UCSD-AML1 (cell line): Measurements from ENCODE around the gene RPS29.
A peak's percentile ranks its signal among the peaks of the same experiment; 100 is the strongest.

Source experiments
- DNase-seq: peaks from one replicate; lab custom pipeline; 2025; ENCODE audit not compliant: unreplicated experiment; lab: John Stamatoyannopoulos, UW

RPS29 gene

DNA sequence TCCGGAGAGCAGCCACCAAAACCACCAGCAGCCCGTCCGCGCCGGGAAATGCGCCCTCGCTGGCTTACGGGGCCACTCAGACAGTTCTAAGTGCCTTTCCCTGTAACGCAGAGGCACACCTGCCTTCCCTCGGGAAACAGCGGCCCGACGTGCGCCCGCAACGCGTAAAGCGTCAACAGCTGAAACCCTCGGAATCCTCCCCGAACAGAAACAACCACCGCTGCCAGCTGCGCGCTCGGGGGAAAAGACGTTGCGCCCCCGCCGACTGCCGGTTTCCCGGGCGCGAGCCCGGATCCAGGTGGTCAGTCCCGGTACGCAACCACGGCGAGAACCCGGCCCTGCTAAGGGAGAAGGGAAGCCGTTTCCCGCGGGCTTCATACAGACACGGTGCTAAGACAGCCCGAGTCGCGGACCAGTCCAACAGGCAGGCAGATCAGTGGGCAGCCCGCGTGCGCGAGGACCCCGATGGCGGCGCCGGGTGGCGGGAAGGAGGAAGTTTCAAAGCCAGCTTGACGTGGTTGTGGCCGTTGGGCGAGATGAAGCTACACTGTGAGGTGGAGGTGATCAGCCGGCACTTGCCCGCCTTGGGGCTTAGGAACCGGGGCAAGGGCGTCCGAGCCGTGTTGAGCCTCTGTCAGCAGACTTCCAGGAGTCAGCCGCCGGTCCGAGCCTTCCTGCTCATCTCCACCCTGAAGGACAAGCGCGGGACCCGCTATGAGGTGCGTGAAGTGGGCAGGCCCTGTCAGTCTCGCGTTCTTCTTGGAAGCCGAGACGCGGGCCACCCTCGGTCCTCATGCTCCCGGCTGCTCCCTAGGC lies 12.5 kb upstream of the RPS29 start, which contains the start of gene LRR1:
TSS of gene LRR1 (plus strand) at position 456 of the 816 bp plus-strand sequence. CDS start at position 537, 81 bp downstream.
- DNase-seq, result peak; percentile 86

DNA sequence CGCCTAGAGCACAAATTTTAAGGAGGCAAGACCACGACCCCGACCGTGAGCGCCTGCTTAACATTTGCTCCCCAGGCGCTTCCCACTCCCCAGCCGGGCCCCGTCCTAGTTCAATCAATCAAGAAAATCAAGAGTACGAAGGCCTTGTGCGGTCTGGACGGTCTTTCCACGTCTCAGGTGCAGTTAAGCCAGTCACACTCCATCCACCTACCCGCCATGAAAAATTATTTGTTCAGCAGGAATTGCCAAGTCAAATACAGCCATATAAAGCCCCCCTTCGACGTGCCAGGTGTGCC lies 12.0 kb upstream of the RPS29 start:
- no peak for DNase-seq

DNA sequence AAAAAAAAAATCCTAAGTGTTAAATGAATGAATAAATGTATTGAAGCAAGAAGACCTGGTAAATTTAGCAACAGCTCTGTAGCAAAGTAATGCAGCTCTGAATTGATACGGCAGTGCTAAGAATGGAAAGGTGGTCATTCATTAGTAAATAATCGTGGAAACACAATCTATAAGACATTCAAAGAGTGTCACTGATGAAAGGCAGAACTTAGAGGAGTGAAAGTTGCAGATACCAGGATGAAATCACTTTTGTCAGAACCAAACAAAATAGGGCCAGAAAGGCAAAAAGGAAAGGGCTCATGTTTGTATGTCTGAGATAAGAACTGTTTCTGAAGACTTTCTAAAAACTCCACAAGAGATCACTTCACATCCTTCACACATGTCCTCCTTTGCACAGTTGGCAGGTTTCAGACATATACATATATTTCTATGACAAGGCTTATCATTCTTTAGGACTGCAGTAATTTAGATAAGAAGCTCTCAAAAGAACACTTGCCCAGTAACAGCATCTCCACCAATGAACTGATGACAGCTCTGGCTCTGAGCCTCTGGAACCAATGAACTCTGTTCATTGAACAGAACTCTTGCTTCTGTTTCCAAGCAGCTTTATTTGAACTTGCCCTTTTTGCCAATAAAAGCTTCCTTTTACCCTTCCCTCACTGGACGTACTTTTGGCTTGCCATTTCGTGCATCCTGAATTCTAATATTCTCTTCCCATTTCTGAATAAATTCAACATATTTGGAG lies 8.3 kb upstream of the RPS29 start:
- DNase-seq, result no peak

DNA sequence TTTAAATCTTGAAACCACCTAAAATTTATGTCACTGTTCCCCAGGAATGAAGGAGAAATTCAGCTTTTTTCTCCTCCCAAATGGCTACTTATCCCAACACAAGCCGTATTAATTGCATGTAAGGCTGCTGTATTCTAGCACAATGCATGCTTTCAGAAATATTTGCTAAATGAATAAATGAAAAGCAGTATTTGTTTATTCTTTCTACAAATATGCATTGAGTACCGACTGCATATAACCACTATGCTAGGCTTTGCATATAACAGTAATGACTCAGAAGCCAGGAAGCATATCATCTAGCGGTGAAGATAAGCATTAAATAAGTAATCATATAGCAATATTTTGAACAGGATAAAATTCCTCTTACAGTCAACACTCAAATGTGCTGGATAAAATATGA lies 6.8 kb upstream of the RPS29 start:
- DNase-seq, result no peak

DNA sequence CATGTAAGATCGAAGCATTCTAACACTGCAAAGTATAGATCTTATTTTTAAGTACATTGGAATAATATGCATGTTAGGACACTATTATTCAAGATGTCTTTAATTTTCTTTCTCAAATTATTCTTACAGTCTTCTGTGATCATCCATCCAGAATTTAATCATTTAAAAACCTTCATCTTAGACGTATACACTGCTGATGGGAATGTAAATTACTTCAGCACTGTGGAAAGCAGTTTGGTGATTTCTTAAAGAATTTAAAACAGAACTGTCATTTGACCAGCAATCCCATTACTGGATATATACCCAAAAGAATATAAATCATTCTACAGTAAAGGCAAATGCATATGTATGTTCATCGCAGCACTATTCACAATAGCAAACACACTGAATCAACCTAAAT lies 3.2 kb upstream of the RPS29 start:
- DNase-seq, result no peak

DNA sequence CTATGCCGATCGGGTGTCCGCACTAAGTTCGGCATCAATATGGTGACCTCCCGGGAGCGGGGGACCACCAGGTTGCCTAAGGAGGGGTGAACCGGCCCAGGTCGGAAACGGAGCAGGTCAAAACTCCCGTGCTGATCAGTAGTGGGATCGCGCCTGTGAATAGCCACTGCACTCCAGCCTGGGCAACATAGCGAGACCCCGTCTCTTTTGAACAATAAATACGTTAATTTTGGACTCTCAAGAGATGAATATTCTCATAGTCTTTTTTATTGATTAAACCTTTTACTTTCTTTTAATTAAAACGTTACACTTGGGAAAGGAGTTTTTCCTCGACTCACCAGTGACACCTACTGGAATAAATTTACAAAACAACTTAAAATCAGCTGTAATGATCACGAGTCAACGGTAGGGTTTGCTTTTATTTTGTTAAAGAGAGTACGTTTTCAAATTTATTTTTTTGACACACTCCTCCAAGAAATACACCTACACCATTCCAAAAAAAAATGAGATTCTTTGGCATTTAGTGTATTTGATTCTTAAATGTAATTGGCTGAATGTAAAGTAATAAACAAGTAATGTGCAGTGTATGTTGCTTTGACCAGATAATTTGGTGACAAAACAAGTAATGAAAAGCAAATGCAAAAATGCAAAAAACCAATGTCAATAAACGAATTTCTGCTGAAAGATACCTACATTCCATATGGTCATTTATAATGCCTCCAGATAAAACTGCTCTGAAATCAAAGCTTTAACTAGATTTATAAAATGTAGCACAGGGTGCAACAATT lies 687 bp upstream of the RPS29 start:
- DNase-seq, result peak; percentile 72

DNA sequence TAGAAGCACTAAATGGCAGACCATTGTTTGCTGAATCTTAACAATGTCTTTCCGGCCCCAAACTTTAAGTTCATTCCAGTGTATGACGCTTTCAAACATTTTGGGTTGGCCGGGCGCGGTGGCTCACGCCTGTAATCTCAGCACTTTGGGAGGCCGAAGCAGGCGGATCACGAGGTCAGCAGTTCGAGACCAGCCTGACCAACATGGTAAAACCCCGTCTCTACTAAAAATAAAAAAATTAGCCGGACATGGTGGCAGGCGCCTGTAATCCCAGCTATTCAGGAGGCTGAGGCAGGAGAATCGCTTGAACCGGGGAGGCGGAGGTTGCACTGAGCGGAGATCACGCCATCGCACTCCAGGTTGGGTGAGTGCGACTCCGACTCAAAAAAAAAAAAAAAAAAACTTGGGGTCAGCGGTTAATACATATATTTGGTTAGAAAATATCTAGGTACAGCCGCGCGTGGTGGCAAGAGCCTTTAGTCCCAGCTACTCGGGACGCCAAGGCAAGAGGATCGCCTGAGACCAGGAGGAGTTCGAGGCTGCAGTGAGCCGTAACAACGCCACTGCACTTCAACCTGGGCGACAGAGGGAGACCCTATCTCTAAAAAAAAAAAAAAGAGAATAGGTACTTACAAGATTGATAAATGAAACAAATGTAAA lies 1.1 kb downstream of the RPS29 start:
- peak; percentile 13 for DNase-seq

DNA sequence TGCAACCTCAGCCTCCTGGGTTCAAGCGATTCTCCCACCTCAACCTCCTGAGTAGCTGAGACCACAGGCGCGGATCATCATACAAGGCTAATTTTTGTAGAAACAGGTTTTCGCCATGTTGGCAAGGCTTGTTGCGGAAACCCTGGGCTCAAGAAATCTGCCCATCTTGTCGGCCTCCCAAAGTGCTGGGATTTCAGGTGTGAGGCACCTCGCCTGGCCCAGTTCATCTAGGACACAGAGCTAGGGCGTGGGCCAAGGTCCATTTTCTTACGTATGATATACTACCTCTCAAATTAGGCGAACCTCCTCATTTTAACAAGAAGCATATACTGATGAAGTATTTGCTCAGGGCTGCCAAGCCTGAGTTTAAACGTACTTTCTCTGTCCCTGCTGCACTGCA lies 2.1 kb downstream of the RPS29 start:
- DNase-seq, result no peak

DNA sequence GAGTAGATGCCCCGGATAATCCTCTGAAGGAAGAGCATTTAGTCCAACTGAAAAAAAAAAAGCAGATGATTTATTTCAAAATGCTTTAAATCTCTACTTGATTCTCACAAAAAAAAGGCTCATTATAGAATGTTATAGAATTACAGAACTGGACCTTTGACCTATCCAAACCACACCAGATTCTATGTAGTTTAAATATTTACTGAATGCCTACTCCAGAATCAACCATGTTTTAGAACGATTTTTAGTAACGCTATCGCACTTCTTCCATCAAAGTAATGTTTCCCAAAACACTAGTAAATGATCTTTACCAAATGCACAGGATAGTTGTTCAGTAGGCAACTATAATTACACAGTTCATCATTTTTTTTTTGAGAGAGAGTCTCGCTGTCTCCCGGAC lies 2.6 kb downstream of the RPS29 start:
- no peak for DNase-seq

DNA sequence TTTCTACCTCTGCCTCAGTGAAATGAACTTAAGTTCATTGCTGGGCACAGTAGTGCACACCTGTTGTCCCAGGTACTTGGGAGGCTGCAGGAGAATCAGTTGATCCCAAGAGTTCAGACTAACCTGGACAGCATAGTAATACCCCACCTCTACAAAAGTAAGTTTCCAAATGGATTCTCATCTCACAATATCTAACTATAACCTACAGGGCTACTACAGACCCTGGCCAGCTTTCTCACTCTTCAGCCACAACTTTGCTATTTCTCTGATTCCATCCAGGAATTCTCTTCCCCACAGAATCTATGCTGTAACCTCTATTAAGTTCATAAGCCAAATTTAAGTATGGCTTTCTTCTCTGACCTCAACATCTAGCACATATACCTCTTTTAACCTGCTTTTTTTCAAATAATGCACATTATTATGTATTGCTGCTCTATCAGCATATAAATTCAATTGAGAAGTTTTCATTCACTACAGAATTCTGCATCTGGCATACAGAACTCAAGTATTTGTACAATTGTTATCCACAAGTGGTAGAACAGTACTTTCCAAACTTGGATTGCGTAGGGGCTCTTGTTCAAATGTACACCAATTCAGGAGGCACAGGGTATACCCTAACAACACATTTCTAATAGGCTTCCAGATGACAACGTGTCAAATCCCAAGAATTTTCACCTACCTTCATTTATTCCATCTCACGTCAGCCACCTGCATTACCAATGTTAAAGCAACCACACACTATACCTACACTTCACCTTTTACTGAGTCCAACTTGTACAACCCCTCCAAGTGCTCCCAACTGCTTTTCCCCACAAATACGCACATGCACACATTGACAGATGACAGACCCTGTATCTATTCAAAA lies 3.8 kb downstream of the RPS29 start:
- no peak for DNase-seq

DNA sequence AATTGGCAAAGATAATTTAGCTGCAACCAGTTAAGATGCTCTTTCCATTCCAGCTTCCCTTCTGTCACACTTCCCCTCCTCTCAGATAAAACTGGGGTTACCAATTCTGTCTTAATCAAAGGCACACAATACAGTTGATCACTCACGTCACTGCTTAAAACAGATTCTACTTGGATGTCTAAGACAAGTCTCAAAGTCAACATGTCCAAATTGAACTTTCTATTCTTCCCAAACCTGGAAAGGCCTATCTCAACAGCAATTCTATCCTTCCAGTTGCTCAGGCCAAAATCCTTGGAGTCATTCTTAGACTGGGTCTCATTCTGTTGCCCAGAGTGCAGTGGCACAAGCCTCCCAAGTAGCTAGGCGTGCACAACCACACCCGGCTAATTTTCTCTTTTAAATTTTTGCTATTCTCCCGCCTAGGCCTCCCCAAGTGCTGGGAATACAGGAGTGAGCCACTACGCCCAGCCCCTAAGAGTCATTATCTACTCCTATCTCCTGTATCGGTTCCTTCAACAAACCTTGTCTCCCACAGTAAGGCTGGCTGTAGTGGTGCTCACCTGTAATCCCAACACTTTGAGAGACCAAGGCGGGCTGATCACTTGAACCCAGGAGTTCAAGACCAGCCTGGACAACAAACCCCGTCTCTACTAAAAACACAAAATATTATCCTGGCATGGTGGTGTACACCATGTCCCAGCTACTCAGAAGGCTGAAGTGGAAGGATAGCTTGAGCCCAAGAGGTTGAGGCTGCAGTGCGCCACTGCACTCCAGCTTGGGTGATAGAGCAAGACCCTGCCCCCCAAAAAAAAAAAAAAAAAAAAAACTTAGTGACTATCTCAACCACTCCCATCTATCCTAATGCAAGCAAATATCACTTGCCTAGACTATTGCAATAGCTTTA lies 4.7 kb downstream of the RPS29 start:
- DNase-seq, result no peak

DNA sequence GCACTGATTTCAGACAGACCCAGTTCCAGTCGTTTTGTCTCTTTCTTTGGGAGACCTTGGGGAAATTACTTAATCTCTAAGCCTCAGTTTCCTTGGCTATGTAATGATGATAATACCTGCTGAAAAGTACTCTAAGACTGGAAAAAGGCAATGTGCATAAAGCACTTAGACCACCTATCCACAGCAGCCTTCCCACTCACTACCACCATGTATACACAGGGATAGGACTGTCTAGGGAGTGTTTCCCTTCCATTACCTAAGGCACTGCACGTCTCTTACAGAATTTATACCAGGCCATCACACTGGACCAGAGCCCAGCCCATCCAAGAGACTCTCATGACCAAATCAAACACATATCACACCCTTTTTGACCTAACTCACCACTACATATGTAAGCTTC lies 6.3 kb downstream of the RPS29 start:
- no peak for DNase-seq

DNA sequence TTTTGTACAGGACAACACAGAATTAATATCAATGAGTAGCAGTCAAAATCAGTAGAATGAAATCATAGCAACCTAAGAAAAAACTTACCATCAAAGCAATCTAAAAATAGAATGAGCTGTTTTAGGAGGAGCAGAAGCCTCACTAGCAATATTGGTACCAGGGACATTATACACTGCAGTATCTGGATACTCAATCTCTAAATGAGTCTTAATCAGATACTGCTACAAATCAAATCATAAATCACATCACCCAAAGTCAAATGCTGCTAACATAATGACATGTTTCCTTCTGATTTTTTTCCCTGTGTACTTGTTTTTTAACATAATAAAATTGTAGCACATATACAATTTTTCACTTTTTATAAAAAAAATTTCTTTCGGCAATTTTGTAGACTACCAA lies 8.0 kb downstream of the RPS29 start:
- no peak for DNase-seq

DNA sequence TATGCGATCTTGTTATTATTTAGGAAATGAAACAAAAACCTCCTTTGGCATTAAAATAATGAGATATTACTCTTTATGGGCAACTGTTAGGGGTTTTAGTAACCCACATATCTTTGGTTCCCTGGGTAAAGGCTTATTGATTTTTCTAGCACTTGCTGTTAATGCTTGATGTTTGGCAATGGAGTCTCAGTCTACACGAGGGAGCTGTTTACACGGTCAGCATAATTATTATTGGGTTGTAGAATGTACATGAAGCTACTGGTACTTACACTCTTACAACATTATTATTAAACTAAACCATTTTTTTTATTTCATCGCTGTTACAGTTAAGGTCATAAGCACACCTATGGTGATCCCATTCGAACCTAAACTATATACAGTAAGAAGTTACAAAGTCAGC lies 12.1 kb downstream of the RPS29 start:
- no peak for DNase-seq

DNA sequence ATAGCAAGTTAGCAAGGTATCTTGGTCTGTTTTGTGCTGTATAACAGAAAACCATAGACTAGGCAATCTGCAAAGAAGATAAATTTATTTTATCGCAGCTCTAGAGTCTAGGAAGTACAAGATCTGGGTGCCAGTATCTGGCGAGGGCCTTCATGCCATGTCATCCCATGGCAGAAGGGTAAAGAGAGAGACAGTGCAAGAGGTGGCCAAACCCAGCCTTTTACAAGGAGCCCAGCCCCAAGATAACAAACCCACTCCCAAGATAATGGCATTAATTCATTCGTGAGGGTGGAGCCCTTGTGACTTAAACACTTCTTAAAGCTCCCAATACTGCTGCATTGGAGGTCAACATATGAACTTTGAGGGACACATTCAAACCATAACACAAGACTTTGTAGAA lies 16.9 kb downstream of the RPS29 start:
- DNase-seq, result no peak

DNA sequence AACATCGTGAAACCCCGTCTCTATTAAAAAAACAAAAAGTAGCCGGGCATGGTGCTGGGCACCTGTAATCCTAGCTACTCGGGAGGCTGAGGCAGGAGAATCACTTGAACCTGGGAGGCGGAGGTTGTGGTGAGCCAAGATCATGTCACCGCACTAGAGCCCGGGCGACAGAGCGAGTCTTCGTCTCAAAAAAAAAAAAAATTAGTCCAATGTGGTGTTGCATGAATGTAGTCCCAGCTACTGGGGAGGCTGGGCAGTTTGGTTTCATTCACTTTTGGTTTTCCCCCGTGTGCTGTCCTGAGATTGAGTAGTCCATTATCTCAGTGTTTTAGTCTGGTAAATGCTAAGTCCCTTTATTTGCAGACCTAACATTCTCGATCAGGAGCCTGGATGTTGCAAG lies 19.5 kb downstream of the RPS29 start:
- DNase-seq, result no peak

DNA sequence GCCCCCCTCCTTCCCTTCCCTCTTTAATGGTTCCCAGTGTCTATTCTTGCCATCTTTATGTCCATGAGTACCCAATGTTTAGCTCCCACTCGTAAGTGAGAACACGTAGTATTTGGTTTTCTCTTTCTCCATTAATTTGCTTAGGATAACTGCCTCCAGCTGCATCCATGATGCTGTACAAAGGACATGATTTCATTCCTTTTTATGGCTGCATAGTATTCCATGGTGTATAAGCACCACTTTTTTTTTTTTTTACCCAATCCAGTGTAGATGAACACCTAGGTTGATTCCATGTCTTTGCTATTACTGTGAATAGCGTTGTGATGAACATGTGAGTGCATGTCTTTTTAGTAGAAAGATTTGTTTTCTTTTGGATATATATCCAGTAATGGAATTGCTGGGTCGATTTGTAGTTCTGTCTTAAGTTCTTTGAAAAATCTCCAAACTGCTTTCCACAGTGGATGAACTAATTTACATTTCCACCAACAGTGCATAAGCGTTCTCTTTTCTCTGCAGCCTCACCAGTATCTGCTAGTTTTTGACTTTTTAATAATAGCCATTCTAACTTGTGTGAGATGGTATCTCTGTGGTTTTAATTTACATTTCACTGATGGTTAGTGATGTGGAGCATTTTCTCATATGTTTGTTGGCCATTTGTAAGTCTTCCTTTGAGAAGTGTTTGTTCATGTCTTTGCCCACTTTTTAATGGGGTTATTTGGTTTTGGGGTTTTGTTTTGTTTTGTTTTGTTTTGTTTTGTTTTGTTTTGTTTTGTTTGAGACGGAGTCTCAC lies 26.0 kb downstream of the RPS29 start:
- DNase-seq, result no peak

DNA sequence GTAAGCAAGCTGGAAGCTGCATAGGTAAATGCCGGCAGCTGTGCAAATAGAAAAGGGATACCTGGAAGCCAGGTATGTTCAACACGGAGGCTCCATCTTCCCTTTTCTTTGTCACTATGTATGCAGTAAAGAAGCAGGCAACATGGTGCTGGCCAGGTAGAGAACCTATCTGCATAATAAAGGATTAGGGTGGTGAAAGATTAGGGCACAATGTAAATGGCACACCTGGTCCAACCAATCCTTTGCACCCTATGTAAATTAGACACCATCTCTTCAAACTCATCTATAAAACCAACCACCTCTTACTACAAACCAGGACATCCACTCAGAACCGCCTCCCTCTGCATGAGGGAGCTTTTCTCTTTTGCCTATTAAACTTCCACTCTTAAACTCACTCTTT lies 32.3 kb downstream of the RPS29 start:
- no peak for DNase-seq

DNA sequence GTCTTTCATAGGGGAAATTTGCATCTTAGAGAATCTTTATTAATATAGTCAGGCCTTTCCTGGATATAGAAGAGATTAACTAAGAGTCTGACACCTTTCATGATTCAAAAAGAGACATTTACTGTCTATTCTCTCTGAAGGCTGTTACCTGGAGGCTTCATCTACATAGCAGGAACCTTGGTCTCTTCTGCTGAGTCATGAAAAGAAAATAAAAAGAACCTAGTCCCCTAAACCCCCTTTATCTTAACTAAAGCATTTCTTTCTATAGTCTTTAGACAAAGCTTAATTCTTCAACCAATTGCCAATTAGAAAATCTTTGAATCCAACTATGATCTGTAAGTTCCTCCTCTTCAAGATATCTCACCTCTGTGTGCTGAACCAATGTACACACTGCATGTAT lies 33.1 kb downstream of the RPS29 start:
- DNase-seq, result no peak
